ENCODE results near the gene PTER. TPM values are rescaled to one million over a fixed set of nuclear protein-coding genes. Genes with fewer than 3 reads are reported as not detected.

The PTER gene
- total and polyA plus RNA-seq, 10 of the 15 experiments (the other 5 are each of a cell fraction or from before 2014, with no cell fraction given): 16.0 to 31.2 (median 23.1) TPM

DNA sequence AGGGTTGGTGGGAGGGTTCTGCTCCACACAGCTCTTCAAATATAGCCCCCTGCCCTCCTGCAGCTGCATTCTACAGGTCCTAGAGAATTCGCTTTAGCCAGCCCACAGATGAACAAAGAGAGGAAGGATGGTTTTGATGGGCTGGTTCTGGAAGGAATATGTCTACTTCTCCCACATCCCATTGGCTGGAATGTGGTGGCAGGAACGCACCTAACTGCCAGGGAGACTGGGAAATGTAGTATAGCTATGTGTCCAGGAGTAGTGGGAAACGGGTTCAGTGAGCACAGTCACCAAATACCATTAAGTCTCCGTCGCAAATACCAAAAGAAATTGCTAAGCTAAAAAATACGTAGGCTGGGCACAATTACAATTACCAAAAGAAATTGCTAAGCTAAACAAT lies 7.3 kb upstream of the PTER start:
- Histone ChIP-seq H3K4me2 (ENCODE audit: control insufficient read depth, insufficient read depth) (no peak overlapping the region), H3K9ac (ENCODE audit: control insufficient read depth, insufficient read depth, low read length) (no peak overlapping the region), H2AFZ (ENCODE audit: control insufficient read depth, low read depth, low read length) (no peak overlapping the region), H3K27me3 (replicated peaks in 1 of 2; ENCODE audit: control insufficient read depth in 2 of 2, insufficient read depth in 2 of 2, low read length in 1 of 2) (no peaks in the 10 kb centered on the region), H3K79me2 (ENCODE audit: control insufficient read depth, insufficient read depth, low read length) (no peaks in the 10 kb centered on the region), H3K4me3 (no peak overlapping the region), H3K27ac (ENCODE audit: control insufficient read depth, insufficient read depth) (no peak overlapping the region), H4K20me1 (ENCODE audit: control insufficient read depth, insufficient read depth) (no peaks in the 10 kb centered on the region), H3K9me3 (replicated peaks; ENCODE audit: control insufficient read depth, insufficient read depth, low read length) (no peaks in the 10 kb centered on the region), H3K4me1 (ENCODE audit: control insufficient read depth, insufficient read depth, low read length) (no peaks in the 10 kb centered on the region), H3K36me3 (ENCODE audit: control insufficient read depth in 2 of 2, insufficient read depth in 2 of 2, low read length in 1 of 2) (no peaks in the 10 kb centered on the region)
- FAIRE-seq: no peak
- intact Hi-C loops (cut with micrococcal nuclease; ENCODE audit: unreplicated experiment): no loop called here
- in situ Hi-C loops (cut with MboI): loop anchor here (25.0 kb wide), 1 partner anchor 1267 kb away; the partner anchor contains the start of gene NMT2
- TF ChIP-seq HDGF (IDR thresholded peaks at IDR 0.05): no peak
- TF ChIP-seq MYB (IDR thresholded peaks at IDR 0.05; ENCODE audit: borderline replicate concordance, low read depth, low read length): no peak
- no peak for TF ChIP-seq MTA3 (IDR thresholded peaks at IDR 0.05; ENCODE audit: borderline replicate concordance, low read length)
- no peak for TF ChIP-seq IRF4 (IDR thresholded peaks at IDR 0.05; ENCODE audit: low read depth, low read length)
- no peak for TF ChIP-seq KLF5 (IDR thresholded peaks at IDR 0.05; ENCODE audit: partially characterized antibody)
- BruUV-seq (replicated peaks): no TSS peak
- no peak for ATAC-seq
- ChIA-PET RAD21 (ENCODE audit: unreplicated experiment) (no interaction called here), POLR2A (no interaction called here), SMC1A (ENCODE audit: uncharacterized antibody, unreplicated experiment) (no interaction called here), CTCF (no interaction called here)
- DNase-seq (ENCODE audit: low read depth, low spot score): no peak
- 42% methylated on average over 6 of the region's 6 CpGs for WGBS (ENCODE audit: insufficient coverage, insufficient replicate concordance, low lambda C conversion rate, missing lambda C conversion rate)

- Histone ChIP-seq H3K36me3 (ENCODE audit: control insufficient read depth in 2 of 2, insufficient read depth in 2 of 2, low read length in 1 of 2) (0 out of 4 replicates have a peak, but pooled peaks cover 0 to 1% of the 10 kb centered on the region in 2 experiments), H3K79me2 (ENCODE audit: control insufficient read depth, insufficient read depth, low read length) (peaks cover 24% of the 10 kb centered on the region), H3K27ac (ENCODE audit: control insufficient read depth, insufficient read depth) (no peak overlapping the region), H4K20me1 (ENCODE audit: control insufficient read depth, insufficient read depth) (no peaks in the 10 kb centered on the region), H3K4me1 (ENCODE audit: control insufficient read depth, insufficient read depth, low read length) (peaks cover 17% of the 10 kb centered on the region), H3K9ac (ENCODE audit: control insufficient read depth, insufficient read depth, low read length) (peak overlapping the region; percentile 92), H3K4me3 (peak overlapping the region; percentile 80), H3K27me3 (replicated peaks in 1 of 2; ENCODE audit: control insufficient read depth in 2 of 2, insufficient read depth in 2 of 2, low read length in 1 of 2) (no peaks in the 10 kb centered on the region), H3K4me2 (ENCODE audit: control insufficient read depth, insufficient read depth) (peak overlapping the region; percentile 69), H2AFZ (ENCODE audit: control insufficient read depth, low read depth, low read length) (peak overlapping the region; percentile 82), H3K9me3 (replicated peaks; ENCODE audit: control insufficient read depth, insufficient read depth, low read length) (no peaks in the 10 kb centered on the region)
- BruUV-seq (replicated peaks): no TSS peak
- TF ChIP-seq IKZF2 (IDR thresholded peaks at IDR 0.05) (no peak), ZNF384 (IDR thresholded peaks at IDR 0.05; ENCODE audit: borderline replicate concordance, low read depth, low read length) (0 out of 2 replicates have a peak, but pooled peaks have one; percentile 12), EZH2 (IDR thresholded peaks at IDR 0.05; ENCODE audit: borderline replicate concordance, control insufficient read depth, low read depth, low read length) (no peak)
- RAD21 ChIA-PET (ENCODE audit: unreplicated experiment): interaction anchor here (0.9 to 1.3 kb wide), 2 partner anchors 150 to 381 kb away, joined by 3 to 5 read pairs; partner anchors contain the start of gene RSU1
- DNase-seq (ENCODE audit: low read depth, low spot score) (no peak), FAIRE-seq (no peak), ATAC-seq (no peak)
- intact Hi-C loops (cut with micrococcal nuclease; ENCODE audit: unreplicated experiment) (loop anchor here (5.0 to 10.0 kb wide), 2 partner anchors 338 to 381 kb away; partner anchors contain the start of gene RSU1), in situ Hi-C loops (cut with MboI) (loop anchor here (25.0 kb wide), 1 partner anchor 1274 kb away; the partner anchor contains the start of gene NMT2)
- POLR2A ChIA-PET: interaction anchor here (0.7 to 0.9 kb wide), 2 partner anchors 41 to 352 kb away, joined by 5 to 6 read pairs; no protein-coding TSS in a partner anchor
- SMC1A ChIA-PET (ENCODE audit: uncharacterized antibody, unreplicated experiment): interaction anchor here (1.4 to 1.6 kb wide), 2 partner anchors 134 to 150 kb away, joined by 3 to 4 read pairs; no protein-coding TSS in a partner anchor
- CTCF ChIA-PET: no interaction called here
- WGBS (ENCODE audit: insufficient coverage, insufficient replicate concordance, low lambda C conversion rate, missing lambda C conversion rate): 3% methylated on average over 9 of the region's 9 CpGs
Measured at GRCh38 chr10:16436367-16436757, 448 bp upstream of the PTER start.
